Skin of body (tissue), 2 donors: ENCODE measurements around the gene CD93. TPM values are rescaled to one million over a fixed set of nuclear protein-coding genes. Genes with fewer than 3 reads are reported as not detected.

Experiments
- DNase-seq: peaks from one replicate; lab custom pipeline; 2025; lab: John Stamatoyannopoulos, UW
- total RNA-seq: library from RNA; depleted of rRNA; stranded (reverse); fragments of >200 nt; gene quantifications from one replicate; pipeline ENCODE4 v1.2.3, GENCODE V29; 2014

Gene CD93
- total RNA-seq, 1 donor from 2014 or later: 53.8 TPM

- no peak for DNase-seq
Measured at GRCh38 chr20:23037017-23037481, 49.1 kb downstream of the CD93 start.

- no peak for DNase-seq
Measured at GRCh38 chr20:23036371-23036770, 49.8 kb downstream of the CD93 start.

GRCh38 chr20:23035731-23036130, 50.4 kb downstream of the CD93 start:
- no peak for DNase-seq

- DNase-seq: no peak
Measured at GRCh38 chr20:23034721-23035671, 51.1 kb downstream of the CD93 start, which contains the start of gene SSTR4. Gene SSTR4, plus strand, starts transcription at chr20:23035312. Its CDS starts 172 bp downstream, at chr20:23035484.

GRCh38 chr20:23033918-23034317, 52.2 kb downstream of the CD93 start:
- no peak for DNase-seq

GRCh38 chr20:23032750-23033078, 53.4 kb downstream of the CD93 start:
- DNase-seq: no peak

GRCh38 chr20:23032056-23032749, 53.9 kb downstream of the CD93 start:
- no peak for DNase-seq

GRCh38 chr20:23031346-23031745, 54.8 kb downstream of the CD93 start:
- DNase-seq: no peak

Other genes with a start within 250 kb of the CD93 start
- 0.30 TPM for gene SSTR4, start 51.0 kb downstream of the CD93 start, total RNA-seq
- 19.2 TPM for gene THBD, start 36.7 kb downstream of the CD93 start, total RNA-seq